HK-2 (cell line): ENCODE measurements around the gene TMEM109.

ENCODE experiments used
- DNase-seq: peaks from one replicate; pipeline ENCODE4 v3.0.0-alpha.2; 2018; ENCODE audit not compliant: unreplicated experiment

TMEM109 gene

GRCh38 chr11:60970890-60971289 lies 56.9 kb downstream of the TMEM109 start:
- DNase-seq, result no peak

GRCh38 chr11:60971520-60971919 lies 57.6 kb downstream of the TMEM109 start, which contains the start of gene CD6:
TSS of gene CD6 (plus strand) at chr11:60971680. CDS start at chr11:60971866, 186 bp downstream.
- DNase-seq, result no peak

- no peak for DNase-seq
These were observed 58.4 kb downstream of the TMEM109 start for GRCh38 chr11:60972182-60973030.
